Natural killer cell (primary cell): ENCODE measurements around the gene SETX. TPM values are rescaled to one million over a fixed set of nuclear protein-coding genes. Genes with fewer than 3 reads are reported as not detected.

Source experiments
- ATAC-seq, 3 donors: fragments of 150-1000 bp in 2 of 3; fragments of 200-7000 bp in 1 of 3; cut with Tn5 transposase; 1 replicate in 1 of 3; 2 replicates in 2 of 3; pipeline ENCODE4 v1.10.0; 2021; ENCODE audit warnings: mild to moderate bottlenecking in 2 of 3, moderate library complexity in 2 of 3
- DNase-seq, 2 donors: peaks; one replicate each; pipeline versions ENCODE4 v3.0.0 to v3.0.0-alpha.2; 2013 to 2021; ENCODE audit warnings: mixed read lengths in 1 of 2
- H3K27ac ChIP-seq: one replicate; pipeline ENCODE4 v1.5.1; 2013; ENCODE audit warnings: mild to moderate bottlenecking, low read length
- H3K27me3 ChIP-seq: one replicate; pipeline ENCODE4 v1.6.1; 2013; ENCODE audit warnings: low read length; ENCODE audit not compliant: control insufficient read depth, insufficient read depth
- H3K36me3 ChIP-seq: one replicate; pipeline ENCODE4 v1.6.1; 2013; ENCODE audit warnings: low read length; ENCODE audit not compliant: control insufficient read depth, insufficient read depth
- H3K4me1 ChIP-seq: one replicate; pipeline ENCODE4 v1.6.1; 2013; ENCODE audit warnings: low read length; ENCODE audit not compliant: control insufficient read depth, insufficient read depth
- H3K4me3 ChIP-seq: one replicate; pipeline ENCODE4 v1.5.1; 2013; ENCODE audit warnings: low read length
- H3K9me3 ChIP-seq: one replicate; pipeline ENCODE4 v1.6.1; 2013; ENCODE audit warnings: low read length; ENCODE audit not compliant: control insufficient read depth, insufficient read depth
- H3K27ac Mint-ChIP-seq, 2 donors: one replicate each; pipeline ENCODE4 v1.8.0; 2022; ENCODE audit warnings: mild to moderate bottlenecking in 2 of 2, mixed read lengths in 2 of 2, moderate library complexity in 1 of 2
- H3K27me3 Mint-ChIP-seq, 2 donors: one replicate each; pipeline ENCODE4 v1.8.0; 2022; ENCODE audit warnings: low read depth in 2 of 2, mixed read lengths in 2 of 2
- H3K36me3 Mint-ChIP-seq: one replicate; pipeline ENCODE4 v1.8.0; 2022; ENCODE audit warnings: mixed read lengths
- H3K4me1 Mint-ChIP-seq, 2 donors: one replicate each; pipeline ENCODE4 v1.8.0; 2022; ENCODE audit warnings: mixed read lengths in 2 of 2
- H3K4me3 Mint-ChIP-seq: one replicate; pipeline ENCODE4 v1.8.0; 2022; ENCODE audit warnings: mild to moderate bottlenecking, moderate library complexity, mixed read lengths
- H3K9me3 Mint-ChIP-seq, 2 donors: one replicate each; pipeline ENCODE4 v1.8.0; 2022; ENCODE audit warnings: mixed read lengths in 2 of 2
- CTCF ChIP-seq: fragments of 200-600 bp; IDR thresholded peaks from one replicate; pipeline ENCODE4 v1.8.0; 2022; ENCODE audit warnings: antibody characterized with exemption
- WGBS: methylation state at CpG from one replicate; pipeline ENCODE4 v1.1.7; 2013; ENCODE audit warnings: missing lambda C conversion rate; ENCODE audit not compliant: insufficient coverage; 5-methylcytosine and 5-hydroxymethylcytosine counted together
- intact Hi-C: fragments of 100-400 bp; cut with micrococcal nuclease; formaldehyde crosslinking; loops from one replicate; pipeline ENCODE4 v1.14.2; 2022
- total RNA-seq, 4 donors: library from RNA; stranded (reverse); fragments of 120-200 nt in 1 of 4; gene quantifications; one replicate each; pipeline versions ENCODE4 v1.2.3 to v1.2.4, GENCODE V29; 2013 to 2022

SETX gene
- total RNA-seq, 3 donors from 2014 or later (not counting 1 experiment from before 2014, with no cell fraction given), result 85.3 to 109 (median 97.7) TPM

GRCh38 chr9:132266017-132266416 is 88.8 kb downstream of the SETX start:
- H3K27me3 ChIP-seq, result no peaks in the 10 kb centered on the region
- WGBS, result 100% methylated on average over 3 of the region's 3 CpGs
- H3K9me3 ChIP-seq, result no peaks in the 10 kb centered on the region
- ATAC-seq, result no peak
- no peak overlapping the region for H3K27ac ChIP-seq
- H3K36me3 Mint-ChIP-seq, result no peaks in the 10 kb centered on the region
- no peak overlapping the region for H3K4me3 Mint-ChIP-seq
- no peaks in the 10 kb centered on the region for H3K9me3 Mint-ChIP-seq
- no peak for TF ChIP-seq CTCF
- H3K4me3 ChIP-seq, result no peak overlapping the region
- H3K4me1 ChIP-seq, result no peaks in the 10 kb centered on the region
- H3K27ac Mint-ChIP-seq, result no peak overlapping the region
- intact Hi-C loops, result no loop called here
- peaks cover 5% of the 10 kb centered on the region in 2 donors for H3K4me1 Mint-ChIP-seq
- DNase-seq, result no peak
- peaks cover 89% of the 10 kb centered on the region for H3K36me3 ChIP-seq
- no peaks in the 10 kb centered on the region for H3K27me3 Mint-ChIP-seq

- H3K4me3 Mint-ChIP-seq, result no peak overlapping the region
- peak overlapping the region; percentile 13 to 70 for H3K27ac Mint-ChIP-seq
- Histone ChIP-seq H3K36me3 (peaks cover 43% of the 10 kb centered on the region), H3K4me1 (peaks cover 10% of the 10 kb centered on the region), H3K27ac (no peak overlapping the region), H3K27me3 (no peaks in the 10 kb centered on the region), H3K4me3 (no peak overlapping the region), H3K9me3 (no peaks in the 10 kb centered on the region)
- DNase-seq, result no peak
- intact Hi-C loops, result no loop called here
- H3K4me1 Mint-ChIP-seq, result peaks cover 5 to 8% of the 10 kb centered on the region in 2 donors
- H3K9me3 Mint-ChIP-seq, result no peaks in the 10 kb centered on the region
- H3K36me3 Mint-ChIP-seq, result no peaks in the 10 kb centered on the region
- 96% methylated on average over 3 of the region's 3 CpGs for WGBS
- no peak for ATAC-seq
- no peak for TF ChIP-seq CTCF
- H3K27me3 Mint-ChIP-seq, result no peaks in the 10 kb centered on the region
These were observed 93.9 kb downstream of the SETX start for GRCh38 chr9:132260846-132261245.

GRCh38 chr9:132250324-132251262 is 104.2 kb downstream of the SETX start:
- H3K27ac ChIP-seq, result no peak overlapping the region
- DNase-seq (no peak), ATAC-seq (no peak)
- H3K36me3 ChIP-seq, result no peaks in the 10 kb centered on the region
- intact Hi-C loops, result no loop called here
- Mint-ChIP-seq H3K27me3 (peaks cover 0 to 11% of the 10 kb centered on the region in 2 donors), H3K4me1 (no peaks in the 10 kb centered on the region), H3K27ac (no peak overlapping the region), H3K9me3 (no peaks in the 10 kb centered on the region), H3K4me3 (no peak overlapping the region), H3K36me3 (no peaks in the 10 kb centered on the region)
- H3K4me1 ChIP-seq, result no peaks in the 10 kb centered on the region
- H3K4me3 ChIP-seq, result no peak overlapping the region
- H3K27me3 ChIP-seq, result peaks cover 6% of the 10 kb centered on the region
- 88% methylated on average over 20 of the region's 20 CpGs for WGBS
- no peaks in the 10 kb centered on the region for H3K9me3 ChIP-seq
- TF ChIP-seq CTCF, result no peak
